HFFc6 (cell line): ENCODE results near the gene FOXS1. TPM values are rescaled to one million over a fixed set of nuclear protein-coding genes. Genes with fewer than 3 reads are reported as not detected.

ENCODE experiments used
- DNase-seq: peaks from one replicate; pipeline ENCODE4 v3.0.0-alpha.2; 2018
- H3K27ac Mint-ChIP-seq: 2 replicates; pipeline ENCODE4 v1.8.0; 2020; ENCODE audit warnings: mild to moderate bottlenecking, mixed read lengths
- H3K27me3 Mint-ChIP-seq: 2 replicates; pipeline ENCODE4 v1.8.0; 2021; ENCODE audit warnings: mild to moderate bottlenecking, moderate library complexity, mixed read lengths; ENCODE audit not compliant: insufficient read depth
- H3K36me3 Mint-ChIP-seq: 2 replicates; pipeline ENCODE4 v1.8.0; 2021; ENCODE audit warnings: low read depth, mixed read lengths
- H3K4me1 Mint-ChIP-seq: 2 replicates; pipeline ENCODE4 v1.8.0; 2020; ENCODE audit warnings: low read depth, mixed read lengths
- H3K4me3 Mint-ChIP-seq: 2 replicates; pipeline ENCODE4 v1.8.0; 2020; ENCODE audit warnings: mild to moderate bottlenecking, moderate library complexity, mixed read lengths
- H3K9me3 Mint-ChIP-seq: 2 replicates; pipeline ENCODE4 v1.8.0; 2020; ENCODE audit warnings: mild to moderate bottlenecking, mixed read lengths
- total RNA-seq, 6 experiments: library from RNA; stranded (reverse); fragmentation: NEBNext Ultra II Directional; extraction: Animal tissue kit (Norgen Biotek cat#: 25700); gene quantifications; 2 replicates in 1 of 6; 3 replicates in 5 of 6; pipeline ENCODE4 v1.2.3, GENCODE V29; 2021
- TF ChIP-seq, protein P1 (sequence below): fragments of 200-600 bp; sonication (generic); IDR thresholded peaks from 2 replicates; pipeline ENCODE4 v1.5.0; 2021; ENCODE audit warnings: antibody characterized with exemption, mild to moderate bottlenecking

FOXS1 gene
- total RNA-seq, 6 experiments from 2014 or later: not detected

GRCh38 chr20:31864521-31865400, 19.4 kb upstream of the FOXS1 start:
- Mint-ChIP-seq H3K36me3 (no peaks in the 10 kb centered on the region), H3K9me3 (no peaks in the 10 kb centered on the region), H3K27me3 (peaks cover 44% of the 10 kb centered on the region), H3K4me1 (peaks cover 3% of the 10 kb centered on the region), H3K27ac (no peak overlapping the region), H3K4me3 (no peak overlapping the region)
- no peak for DNase-seq
- TF ChIP-seq, protein P1, sequence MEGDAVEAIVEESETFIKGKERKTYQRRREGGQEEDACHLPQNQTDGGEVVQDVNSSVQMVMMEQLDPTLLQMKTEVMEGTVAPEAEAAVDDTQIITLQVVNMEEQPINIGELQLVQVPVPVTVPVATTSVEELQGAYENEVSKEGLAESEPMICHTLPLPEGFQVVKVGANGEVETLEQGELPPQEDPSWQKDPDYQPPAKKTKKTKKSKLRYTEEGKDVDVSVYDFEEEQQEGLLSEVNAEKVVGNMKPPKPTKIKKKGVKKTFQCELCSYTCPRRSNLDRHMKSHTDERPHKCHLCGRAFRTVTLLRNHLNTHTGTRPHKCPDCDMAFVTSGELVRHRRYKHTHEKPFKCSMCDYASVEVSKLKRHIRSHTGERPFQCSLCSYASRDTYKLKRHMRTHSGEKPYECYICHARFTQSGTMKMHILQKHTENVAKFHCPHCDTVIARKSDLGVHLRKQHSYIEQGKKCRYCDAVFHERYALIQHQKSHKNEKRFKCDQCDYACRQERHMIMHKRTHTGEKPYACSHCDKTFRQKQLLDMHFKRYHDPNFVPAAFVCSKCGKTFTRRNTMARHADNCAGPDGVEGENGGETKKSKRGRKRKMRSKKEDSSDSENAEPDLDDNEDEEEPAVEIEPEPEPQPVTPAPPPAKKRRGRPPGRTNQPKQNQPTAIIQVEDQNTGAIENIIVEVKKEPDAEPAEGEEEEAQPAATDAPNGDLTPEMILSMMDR: no peak

GRCh38 chr20:31863296-31864085, 18.1 kb upstream of the FOXS1 start:
- TF ChIP-seq, protein P1: no peak
- no peak overlapping the region for H3K27ac Mint-ChIP-seq
- no peaks in the 10 kb centered on the region for H3K9me3 Mint-ChIP-seq
- H3K36me3 Mint-ChIP-seq: no peaks in the 10 kb centered on the region
- no peak for DNase-seq
- no peak overlapping the region for H3K4me3 Mint-ChIP-seq
- peaks cover 44% of the 10 kb centered on the region for H3K27me3 Mint-ChIP-seq
- no peaks in the 10 kb centered on the region for H3K4me1 Mint-ChIP-seq

DNA sequence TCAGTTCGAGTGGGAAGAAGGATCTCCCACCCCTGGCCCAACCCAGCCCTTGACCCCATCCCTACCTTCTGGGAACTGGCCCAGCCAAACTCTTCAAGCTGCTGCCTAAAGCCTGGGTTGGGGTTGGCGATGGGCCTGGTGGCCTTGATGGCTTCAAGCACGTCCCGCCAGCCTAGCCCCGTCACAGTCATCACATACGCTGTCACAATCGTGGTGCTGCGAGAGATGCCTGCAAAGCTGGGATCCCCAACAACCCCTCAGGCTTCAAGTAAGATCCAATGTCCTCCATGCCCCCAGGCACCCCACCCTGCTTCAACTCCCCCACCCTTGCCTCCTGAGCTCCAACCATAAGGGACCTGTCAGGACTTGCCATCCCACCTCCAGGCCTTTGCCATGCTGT, 17.1 kb upstream of the FOXS1 start:
- no peak overlapping the region for H3K4me3 Mint-ChIP-seq
- no peaks in the 10 kb centered on the region for H3K36me3 Mint-ChIP-seq
- no peak overlapping the region for H3K27ac Mint-ChIP-seq
- H3K27me3 Mint-ChIP-seq: peaks cover 41% of the 10 kb centered on the region
- H3K4me1 Mint-ChIP-seq: no peaks in the 10 kb centered on the region
- H3K9me3 Mint-ChIP-seq: no peaks in the 10 kb centered on the region
- DNase-seq: no peak
- TF ChIP-seq, protein P1: no peak

GRCh38 chr20:31862157-31862470, 16.7 kb upstream of the FOXS1 start:
- Mint-ChIP-seq H3K27me3 (peaks cover 43% of the 10 kb centered on the region), H3K27ac (no peak overlapping the region), H3K4me3 (no peak overlapping the region), H3K9me3 (no peaks in the 10 kb centered on the region), H3K36me3 (no peaks in the 10 kb centered on the region), H3K4me1 (no peaks in the 10 kb centered on the region)
- no peak for DNase-seq
- TF ChIP-seq, protein P1: no peak

GRCh38 chr20:31861385-31862156, 16.2 kb upstream of the FOXS1 start:
- H3K36me3 Mint-ChIP-seq: no peaks in the 10 kb centered on the region
- H3K9me3 Mint-ChIP-seq: no peaks in the 10 kb centered on the region
- TF ChIP-seq, protein P1: no peak
- no peak overlapping the region for H3K27ac Mint-ChIP-seq
- DNase-seq: no peak
- H3K4me1 Mint-ChIP-seq: no peaks in the 10 kb centered on the region
- H3K4me3 Mint-ChIP-seq: peak overlapping the region; percentile 4; the same call in 1 of the 2 replicates
- peaks cover 44% of the 10 kb centered on the region for H3K27me3 Mint-ChIP-seq
